SIG-M5 treated with dmso at 0.1 percent for 504 hours (cell line): ENCODE measurements around the gene TUT4.
"Not testable (repeated sequence)": the region's sequence is repeated elsewhere in the genome, so short reads cannot be mapped to it uniquely, and the experiment has no call there.

ENCODE experiments used
- DNase-seq: peaks from one replicate; lab custom pipeline; 2025; ENCODE audit not compliant: unreplicated experiment; lab: John Stamatoyannopoulos, UW

TUT4 gene

DNA sequence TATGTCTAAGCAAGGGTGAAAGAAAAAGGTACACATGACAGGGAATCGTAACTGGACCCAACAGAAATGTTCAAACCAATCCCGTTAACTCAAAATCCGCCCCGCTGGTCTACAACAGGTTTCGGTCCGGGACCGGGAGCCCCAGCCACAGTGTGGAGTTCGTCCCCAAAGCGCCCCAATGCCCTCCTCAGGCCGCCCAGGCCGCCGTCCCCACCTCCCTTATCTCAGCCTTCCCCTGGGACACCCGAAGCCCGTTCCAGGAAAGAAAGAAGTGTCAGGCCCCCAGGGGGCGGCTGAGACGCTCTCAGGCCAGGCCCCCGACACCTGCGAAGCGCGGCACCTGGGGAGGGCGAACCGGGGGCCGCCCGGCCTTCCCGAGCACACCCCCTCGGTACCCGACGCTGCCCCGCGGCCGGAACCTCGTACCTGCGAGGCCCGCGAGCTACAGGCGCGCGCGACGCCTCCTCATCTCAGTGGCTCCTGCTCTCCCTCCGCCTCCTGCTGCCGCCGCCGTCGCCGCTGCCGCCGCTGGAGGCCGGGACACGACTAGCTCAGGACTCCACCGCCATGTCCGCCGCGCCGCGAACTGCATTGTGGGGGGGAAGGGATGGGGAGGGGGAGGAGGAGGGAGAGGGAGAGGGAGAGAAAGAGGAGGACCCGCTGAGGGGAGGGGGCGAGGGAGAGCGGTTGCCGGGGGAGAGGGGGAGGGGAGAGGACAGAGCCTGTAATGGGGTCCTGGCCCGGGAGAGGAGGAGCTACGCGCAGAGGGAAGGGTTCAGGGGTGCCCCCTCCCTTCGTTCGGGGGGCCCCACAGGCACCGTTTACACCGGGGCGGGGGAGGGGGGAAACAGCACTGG, at the start of gene TUT4:
TUT4 (minus strand) TSS at position 588 of the 857 bp plus-strand sequence. CDS start 26,812 bp downstream, outside the sequence.
- peak; percentile 62 for DNase-seq

DNA sequence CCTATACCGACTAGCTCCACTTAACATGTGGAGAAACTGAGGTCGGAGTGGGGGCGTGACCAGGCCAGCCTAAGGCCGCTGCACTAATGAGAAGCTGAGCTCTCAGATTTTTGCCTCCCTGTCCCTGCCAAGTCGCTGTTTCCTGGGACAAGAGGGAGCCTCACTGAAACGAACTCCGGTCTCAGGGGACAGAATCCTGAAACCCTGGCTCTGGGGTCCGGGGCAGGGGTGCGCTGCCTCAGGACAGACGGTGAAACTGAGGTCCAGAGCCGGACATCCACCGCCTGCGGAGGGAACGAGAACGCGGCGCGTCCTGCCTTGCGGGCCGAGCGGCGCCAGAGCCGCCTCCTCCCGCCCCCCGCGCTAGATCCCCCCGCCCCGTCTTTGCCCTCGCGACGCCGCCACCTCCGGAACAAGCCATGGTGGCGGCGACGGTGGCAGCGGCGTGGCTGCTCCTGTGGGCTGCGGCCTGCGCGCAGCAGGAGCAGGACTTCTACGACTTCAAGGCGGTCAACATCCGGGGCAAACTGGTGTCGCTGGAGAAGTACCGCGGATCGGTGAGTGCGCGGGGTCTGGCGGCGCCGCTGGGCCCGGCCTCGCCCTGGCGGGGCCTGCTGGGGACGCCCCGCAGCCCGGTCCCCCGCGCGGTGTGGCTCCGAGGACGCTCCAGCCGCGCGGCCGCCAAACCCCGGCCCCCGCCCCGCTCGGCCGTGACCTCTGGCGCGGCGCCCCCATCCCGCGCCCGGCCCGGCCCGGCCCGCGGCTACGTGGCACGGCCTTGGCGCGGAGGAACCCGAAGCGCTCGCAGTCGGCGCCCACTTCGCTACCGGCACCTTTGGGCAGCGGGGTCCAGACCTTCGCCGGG, 49.3 kb upstream of the TUT4 start, which contains the start of gene GPX7:
GPX7 (plus strand) TSS at position 381 of the 865 bp plus-strand sequence; CDS start at position 420, 39 bp downstream.
- no peak for DNase-seq

DNA sequence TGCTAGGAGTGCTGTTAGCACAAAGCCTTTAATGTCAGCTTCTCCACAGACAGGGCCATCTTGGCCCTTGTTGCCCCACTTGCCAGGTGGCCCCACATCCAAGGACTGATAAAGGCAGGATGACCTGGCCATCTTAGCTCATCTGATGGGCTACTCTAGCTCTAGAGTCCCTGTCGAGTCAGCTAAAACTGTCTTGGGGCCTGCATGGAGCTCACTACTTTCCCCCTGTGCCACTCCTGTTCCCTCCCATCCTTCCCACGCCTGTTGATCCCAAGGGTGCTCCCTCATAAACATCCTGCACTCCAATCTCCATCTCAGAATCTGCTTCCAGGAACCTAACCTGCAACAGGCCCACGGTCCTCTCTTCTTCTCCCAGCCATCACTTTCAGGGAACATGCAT, 48.6 kb upstream of the TUT4 start:
- DNase-seq, result no peak

DNA sequence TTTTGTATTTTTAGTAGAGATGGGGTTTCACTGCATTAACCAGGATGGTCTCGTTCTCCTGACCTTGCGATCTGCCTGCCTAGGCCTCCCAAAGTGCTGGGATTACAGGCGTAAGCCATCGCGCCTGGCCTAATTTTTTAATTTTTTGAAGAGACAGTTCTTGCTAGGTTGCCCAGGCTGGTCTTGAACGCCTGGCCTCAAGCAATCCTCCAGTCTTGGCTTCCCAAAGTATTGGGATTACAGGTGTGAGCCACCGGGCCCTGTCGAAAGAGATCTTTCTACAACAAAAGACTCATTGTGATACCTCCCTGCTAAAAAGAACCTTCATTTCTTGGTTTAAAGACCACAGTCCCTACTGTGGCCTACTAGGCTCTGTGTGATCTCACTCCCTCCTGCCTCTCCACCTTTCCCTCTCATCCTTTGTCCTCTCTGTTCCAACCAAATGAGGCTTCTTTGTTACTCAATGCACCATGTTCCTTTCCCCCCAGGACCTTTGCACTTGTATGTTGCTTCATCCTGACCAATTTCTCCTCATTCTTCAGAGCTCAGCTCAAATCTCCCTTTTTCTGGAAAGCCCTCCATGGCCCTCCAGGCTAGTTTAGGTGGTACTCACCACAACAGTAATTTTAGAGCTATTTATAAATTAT, 47.8 kb upstream of the TUT4 start:
- no peak for DNase-seq

DNA sequence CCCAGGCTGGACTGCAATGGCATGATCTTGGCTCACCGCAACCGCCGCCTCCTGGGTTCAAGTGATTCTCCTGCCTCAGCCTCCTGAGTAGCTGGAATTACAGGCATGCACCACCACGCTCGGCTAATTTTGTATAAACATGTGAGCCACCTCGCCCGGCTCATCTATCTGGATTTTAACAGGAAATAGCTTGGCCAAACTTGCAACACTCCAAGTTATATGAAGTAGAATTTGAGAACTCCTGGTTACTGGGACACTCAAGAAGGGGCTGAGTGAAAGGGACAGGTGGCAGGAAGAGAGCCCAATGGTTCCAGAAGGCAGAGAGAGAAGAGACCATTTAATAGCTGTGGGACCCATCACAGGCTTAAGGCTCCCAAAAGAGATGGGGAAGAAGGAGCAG, 46.3 kb upstream of the TUT4 start:
- no peak for DNase-seq

DNA sequence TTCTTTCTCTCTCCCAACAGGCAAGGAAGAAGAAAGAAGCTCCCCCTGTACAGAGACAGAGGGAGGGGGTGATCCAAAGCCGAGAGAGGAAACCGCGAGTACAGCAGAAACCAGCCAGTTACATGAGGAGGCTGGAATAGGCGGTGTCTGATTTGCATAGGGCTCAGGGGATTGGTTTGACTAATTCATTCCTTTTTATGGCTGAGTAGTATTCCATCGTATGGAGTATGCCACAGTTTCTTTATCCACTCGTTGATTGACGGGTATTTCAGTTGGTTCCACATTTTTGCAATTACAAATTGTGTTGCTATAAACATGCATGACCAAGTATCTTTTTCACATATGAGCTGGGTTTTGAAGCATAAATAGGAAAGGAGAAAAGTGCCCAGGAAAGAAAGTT, 45.8 kb upstream of the TUT4 start:
- no peak for DNase-seq

GRCh38 chr1:52597912-52598311, 45.0 kb upstream of the TUT4 start:
- no peak for DNase-seq

GRCh38 chr1:52595061-52595460, 42.2 kb upstream of the TUT4 start:
- no peak for DNase-seq

DNA sequence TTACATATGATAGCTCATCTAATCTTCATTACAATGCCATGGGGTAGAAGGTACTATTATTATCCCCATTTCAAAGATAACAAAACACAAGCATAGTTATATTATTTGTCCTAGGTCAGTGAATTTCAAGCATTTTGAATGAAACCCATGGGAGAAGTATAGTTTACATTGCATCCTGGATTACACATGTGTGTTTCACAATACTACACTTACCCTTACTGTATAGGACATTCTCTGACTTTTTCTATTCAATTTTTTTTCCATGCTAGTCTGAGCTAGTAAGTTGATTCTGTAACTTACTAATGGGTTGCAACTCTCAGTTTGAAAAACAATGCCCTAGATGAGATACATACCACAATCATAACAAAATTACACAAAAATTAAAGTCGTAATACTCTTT, 40.6 kb upstream of the TUT4 start:
- DNase-seq, result no peak

- DNase-seq, result no peak
These were observed 39.9 kb upstream of the TUT4 start for GRCh38 chr1:52592637-52593323.

DNA sequence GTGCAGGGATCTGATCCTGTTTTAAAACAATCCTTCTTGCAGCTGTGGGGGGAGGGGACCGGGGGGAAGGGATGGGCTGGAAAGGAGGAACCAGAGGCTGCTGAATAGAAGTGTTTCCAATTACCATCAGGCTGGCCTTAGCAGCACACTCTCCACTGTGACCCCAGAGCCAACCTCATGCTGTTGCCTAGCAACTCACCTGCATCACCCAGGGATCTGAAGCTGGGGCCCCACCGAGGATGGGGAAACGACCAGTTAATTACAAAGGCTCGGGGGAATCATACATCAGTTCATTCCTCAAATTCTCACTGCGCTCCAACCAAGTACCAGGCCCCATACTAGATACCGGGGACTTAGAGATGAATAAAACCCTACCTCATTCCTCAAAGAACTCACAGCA, 37.4 kb upstream of the TUT4 start:
- no peak for DNase-seq

DNA sequence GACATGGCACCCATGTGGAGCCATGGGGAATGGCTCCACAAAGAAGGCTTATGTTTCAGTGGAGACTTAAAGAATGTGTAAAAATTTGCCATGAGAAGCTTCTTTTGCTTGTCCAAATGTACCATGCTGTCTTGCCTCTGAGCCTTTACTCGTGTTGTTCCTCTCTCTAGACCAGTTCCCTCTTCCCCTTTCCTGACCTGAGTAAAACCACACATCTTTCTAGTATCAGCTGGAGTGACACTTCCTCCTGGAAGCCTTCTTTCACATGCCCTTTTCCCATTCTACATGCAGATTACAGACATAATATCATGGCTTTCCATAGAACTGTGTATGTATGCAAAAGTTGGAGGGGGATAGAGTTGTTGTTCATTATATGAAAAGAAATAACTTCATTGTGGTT, 35.6 kb upstream of the TUT4 start:
- DNase-seq, result peak; percentile 60

DNA sequence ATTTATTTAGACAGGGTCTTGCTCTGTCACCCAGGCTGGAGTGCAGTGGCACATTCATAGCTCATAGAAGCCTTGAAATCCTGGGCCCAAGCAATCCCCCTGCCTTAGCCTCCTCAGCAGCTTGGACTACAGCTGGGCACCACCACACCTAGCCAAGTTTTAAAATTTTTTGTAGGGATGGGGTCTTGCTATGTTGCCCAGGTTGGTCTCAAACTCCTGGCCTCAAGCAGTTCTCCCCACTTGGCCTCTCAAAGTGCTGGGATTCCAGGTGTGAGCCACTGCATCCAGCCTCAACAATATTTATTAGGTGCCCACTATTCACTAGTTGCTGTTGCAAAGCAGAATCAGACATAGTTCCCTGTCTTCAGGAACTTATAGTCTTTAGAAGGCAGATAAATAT, 35.1 kb upstream of the TUT4 start:
- DNase-seq, result no peak

DNA sequence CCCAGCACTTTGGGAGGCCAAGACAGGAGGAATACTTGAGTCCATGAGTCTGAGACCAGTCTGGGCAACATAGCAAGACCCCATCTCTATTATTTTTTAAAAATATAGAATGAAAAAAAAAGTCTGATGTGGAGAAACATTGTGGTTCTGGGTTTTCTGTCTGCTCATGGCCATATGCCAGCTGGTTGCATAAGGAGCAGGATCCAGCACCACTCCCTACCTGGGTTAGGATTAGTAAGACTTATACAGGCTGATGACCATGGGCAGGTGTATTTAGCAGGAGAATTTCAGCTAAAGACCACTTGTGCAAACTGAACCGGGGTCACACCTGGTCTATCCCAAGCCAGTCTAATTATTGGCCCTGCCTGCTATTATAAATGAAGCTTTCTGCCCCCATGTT, 32.6 kb upstream of the TUT4 start:
- DNase-seq, result no peak

DNA sequence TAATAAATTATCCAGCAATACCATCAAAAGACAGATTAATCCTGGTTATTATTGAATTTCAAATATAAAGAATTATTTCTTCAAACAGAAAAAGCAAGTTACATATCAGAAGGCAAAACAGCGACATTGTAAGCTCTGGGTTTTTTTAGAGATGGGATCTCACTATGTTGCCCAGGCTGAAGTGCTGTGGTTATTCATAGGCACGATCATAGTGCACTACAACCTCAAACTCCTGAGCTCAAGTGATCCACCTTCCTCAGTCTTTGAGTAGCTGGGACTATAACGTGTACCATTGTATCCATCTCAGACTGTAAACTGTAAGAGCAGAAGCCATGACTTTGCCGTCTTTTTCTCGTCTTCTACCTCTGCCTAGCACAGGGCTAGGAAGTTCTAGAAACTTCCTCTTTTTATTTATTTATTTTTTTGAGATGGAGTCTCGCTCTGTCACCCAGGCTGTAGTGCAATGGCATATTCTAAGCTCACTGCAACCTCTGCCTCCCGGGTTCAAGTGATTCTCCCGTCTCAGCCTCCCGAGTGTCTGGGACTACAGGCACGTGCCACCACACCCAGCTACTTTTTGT, 29.3 kb upstream of the TUT4 start:
- DNase-seq, result no peak

GRCh38 chr1:52580283-52580682, 27.4 kb upstream of the TUT4 start:
- DNase-seq, result no peak

GRCh38 chr1:52579415-52579814, 26.5 kb upstream of the TUT4 start:
- no peak for DNase-seq

- not testable (repeated sequence) for DNase-seq
These were observed 25.2 kb upstream of the TUT4 start for GRCh38 chr1:52578066-52578465.

- no peak for DNase-seq
These were observed 23.2 kb upstream of the TUT4 start for GRCh38 chr1:52576074-52576473.

- DNase-seq, result peak; percentile 67
These were observed 21.7 kb upstream of the TUT4 start for GRCh38 chr1:52574594-52574993.

GRCh38 chr1:52572387-52572786, 19.5 kb upstream of the TUT4 start:
- DNase-seq, result no peak
